HFF-Myc (cell line): ENCODE results near the gene ANKS1B.
A peak's percentile ranks its signal among the peaks of the same experiment; 100 is the strongest.

Source experiments
- DNase-seq: peaks from one replicate; pipeline ENCODE4 v3.0.0-alpha.2; 2011; ENCODE audit warnings: low read depth; ENCODE audit errors: extremely low read depth
- H3K4me3 ChIP-seq: replicated peaks from 2 replicates; pipeline ENCODE4 v1.5.1; 2011; ENCODE audit warnings: low read depth, mild to moderate bottlenecking, control low read depth, low read length
- TF ChIP-seq, protein P1 (sequence below): IDR thresholded peaks from 2 replicates; pipeline ENCODE4 v1.5.1; 2012; ENCODE audit warnings: mild to moderate bottlenecking, low read depth, low read length, control low read depth; ENCODE audit errors: missing control alignments

ANKS1B gene

GRCh38 chr12:99390707-99391106, 594.0 kb downstream of the ANKS1B start:
- DNase-seq = no peak
- TF ChIP-seq, protein P1, sequence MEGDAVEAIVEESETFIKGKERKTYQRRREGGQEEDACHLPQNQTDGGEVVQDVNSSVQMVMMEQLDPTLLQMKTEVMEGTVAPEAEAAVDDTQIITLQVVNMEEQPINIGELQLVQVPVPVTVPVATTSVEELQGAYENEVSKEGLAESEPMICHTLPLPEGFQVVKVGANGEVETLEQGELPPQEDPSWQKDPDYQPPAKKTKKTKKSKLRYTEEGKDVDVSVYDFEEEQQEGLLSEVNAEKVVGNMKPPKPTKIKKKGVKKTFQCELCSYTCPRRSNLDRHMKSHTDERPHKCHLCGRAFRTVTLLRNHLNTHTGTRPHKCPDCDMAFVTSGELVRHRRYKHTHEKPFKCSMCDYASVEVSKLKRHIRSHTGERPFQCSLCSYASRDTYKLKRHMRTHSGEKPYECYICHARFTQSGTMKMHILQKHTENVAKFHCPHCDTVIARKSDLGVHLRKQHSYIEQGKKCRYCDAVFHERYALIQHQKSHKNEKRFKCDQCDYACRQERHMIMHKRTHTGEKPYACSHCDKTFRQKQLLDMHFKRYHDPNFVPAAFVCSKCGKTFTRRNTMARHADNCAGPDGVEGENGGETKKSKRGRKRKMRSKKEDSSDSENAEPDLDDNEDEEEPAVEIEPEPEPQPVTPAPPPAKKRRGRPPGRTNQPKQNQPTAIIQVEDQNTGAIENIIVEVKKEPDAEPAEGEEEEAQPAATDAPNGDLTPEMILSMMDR = no peak
- H3K4me3 ChIP-seq = no peak overlapping the region

DNA sequence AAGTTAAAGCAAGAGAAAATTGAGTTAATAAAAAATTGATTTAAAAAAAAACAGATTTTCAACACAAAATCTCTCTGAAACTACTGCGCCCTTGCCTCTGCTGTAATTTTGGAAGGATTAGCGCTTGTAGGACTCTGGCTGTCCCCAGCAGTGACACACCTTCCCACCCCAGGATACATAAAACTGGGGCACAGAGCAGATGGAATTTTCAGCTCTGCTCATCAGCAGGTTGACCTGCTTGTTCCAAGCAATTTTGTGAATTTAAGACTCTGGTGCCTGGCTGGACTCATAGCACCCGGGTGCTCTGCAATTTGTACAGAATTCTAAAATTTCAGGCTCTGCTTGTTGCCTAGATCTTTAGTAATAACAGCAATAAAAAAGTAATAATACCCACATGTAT, 595.0 kb downstream of the ANKS1B start:
- TF ChIP-seq, protein P1 = no peak
- H3K4me3 ChIP-seq = no peak overlapping the region

DNA sequence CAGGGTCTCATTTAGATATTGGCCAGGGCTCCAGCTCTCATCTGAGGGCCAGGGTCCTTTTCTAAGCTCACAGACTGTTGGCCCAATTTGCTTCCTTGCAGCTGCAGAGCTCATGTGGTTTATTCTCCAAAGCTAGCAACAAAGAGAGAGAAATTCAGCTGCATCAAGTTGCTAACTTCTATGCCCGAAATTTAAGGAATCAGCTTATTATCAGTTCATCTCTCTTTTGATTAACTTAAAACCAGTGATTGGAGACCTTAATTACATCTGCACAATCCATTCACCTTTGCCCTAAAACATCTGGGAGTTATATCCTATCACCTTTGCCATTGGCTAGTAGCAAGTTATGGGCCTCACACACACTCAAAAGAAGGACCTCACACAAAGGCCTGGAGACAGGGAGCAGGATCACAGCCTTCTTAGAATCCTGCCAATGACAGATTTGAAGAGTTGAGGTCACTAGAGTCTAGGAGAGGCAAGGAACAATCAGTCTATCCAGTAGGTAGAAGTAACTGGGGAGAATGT, 596.0 kb downstream of the ANKS1B start:
- TF ChIP-seq, protein P1 = no peak
- no peak for DNase-seq
- no peak overlapping the region for H3K4me3 ChIP-seq

More for the DNA sequence above, 595.0 kb downstream of the ANKS1B start:
- no peak for DNase-seq

DNA sequence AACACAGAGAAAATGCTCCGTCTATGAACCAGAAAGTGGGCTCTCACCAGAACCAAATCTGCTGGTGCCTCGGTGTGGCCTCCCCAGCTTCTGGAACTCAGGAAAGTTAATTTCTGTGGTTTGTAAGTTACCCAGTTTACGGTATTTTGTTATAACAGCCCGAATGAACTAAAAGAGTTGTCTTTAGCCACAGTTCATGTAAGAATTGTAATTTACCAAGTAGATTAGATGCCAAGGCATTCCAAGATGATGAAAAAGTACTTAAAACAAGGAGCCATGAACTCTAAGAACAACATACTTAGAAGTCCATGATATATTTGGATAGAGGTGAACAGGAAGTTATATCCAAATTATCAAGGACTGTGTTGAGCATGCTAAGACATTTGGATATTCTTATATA, 597.1 kb downstream of the ANKS1B start:
- no peak for DNase-seq
- TF ChIP-seq, protein P1 = no peak
- H3K4me3 ChIP-seq = no peak overlapping the region

DNA sequence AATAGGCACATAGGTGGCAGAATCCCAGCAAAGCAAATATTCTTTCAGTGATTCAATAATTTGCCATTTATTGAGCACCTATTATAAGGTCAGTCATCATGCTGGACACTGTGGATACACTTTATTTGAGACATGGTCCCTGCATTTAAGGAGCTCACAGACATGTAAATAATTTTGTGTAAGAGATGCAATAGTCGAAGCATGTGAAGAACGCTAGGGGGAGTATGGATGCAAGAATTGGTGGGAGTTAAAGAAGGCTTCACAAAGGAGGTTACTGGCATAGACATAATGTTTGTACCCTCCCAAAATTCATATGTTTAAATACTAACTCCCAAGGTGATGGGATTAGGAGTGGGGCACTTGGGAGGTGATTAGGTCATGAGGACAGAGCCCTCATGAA, 597.8 kb downstream of the ANKS1B start:
- H3K4me3 ChIP-seq = no peak overlapping the region
- DNase-seq = peak; percentile 2
- TF ChIP-seq, protein P1 = peak; percentile 13

DNA sequence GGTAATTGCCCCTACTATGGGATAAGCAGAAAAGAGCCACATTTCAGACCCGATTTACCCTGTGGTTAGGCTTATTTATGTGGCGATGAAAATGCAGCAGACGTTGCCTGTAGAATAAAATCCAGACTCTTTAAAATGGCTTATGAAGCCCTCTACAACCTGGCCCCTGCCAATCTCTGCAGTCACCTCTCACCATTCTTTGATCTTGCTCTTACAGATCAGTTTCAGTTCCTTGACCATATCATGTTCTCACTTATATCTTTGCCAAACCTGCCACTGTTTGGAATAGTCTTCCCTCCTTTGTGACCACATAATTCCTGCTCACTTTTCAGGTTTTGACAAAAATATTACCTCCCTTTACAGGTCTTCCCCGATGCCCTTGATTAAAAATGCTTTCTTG, 601.5 kb downstream of the ANKS1B start:
- no peak for DNase-seq
- TF ChIP-seq, protein P1 = no peak
- H3K4me3 ChIP-seq = no peak overlapping the region

- TF ChIP-seq, protein P1 = no peak
- H3K4me3 ChIP-seq = no peak overlapping the region
- DNase-seq = no peak
Observed at GRCh38 chr12:99381992-99382391, 602.7 kb downstream of the ANKS1B start.
